AG10803 (cell line): ENCODE results near the gene CGB7.

ENCODE experiments used
- DNase-seq: peaks from one replicate; pipeline ENCODE4 v3.0.0; 2010; ENCODE audit warnings: low read depth
- H3K4me3 ChIP-seq: 2 replicates; pipeline ENCODE4 v1.5.1; 2011; ENCODE audit warnings: mild to moderate bottlenecking, low read length, control low read depth
- TF ChIP-seq, protein P1 (sequence below): conservative IDR thresholded peaks from 2 replicates; pipeline ENCODE4 v1.5.1; 2011; ENCODE audit warnings: mild to moderate bottlenecking, low read length, control low read depth, inconsistent platforms

CGB7 gene

DNA sequence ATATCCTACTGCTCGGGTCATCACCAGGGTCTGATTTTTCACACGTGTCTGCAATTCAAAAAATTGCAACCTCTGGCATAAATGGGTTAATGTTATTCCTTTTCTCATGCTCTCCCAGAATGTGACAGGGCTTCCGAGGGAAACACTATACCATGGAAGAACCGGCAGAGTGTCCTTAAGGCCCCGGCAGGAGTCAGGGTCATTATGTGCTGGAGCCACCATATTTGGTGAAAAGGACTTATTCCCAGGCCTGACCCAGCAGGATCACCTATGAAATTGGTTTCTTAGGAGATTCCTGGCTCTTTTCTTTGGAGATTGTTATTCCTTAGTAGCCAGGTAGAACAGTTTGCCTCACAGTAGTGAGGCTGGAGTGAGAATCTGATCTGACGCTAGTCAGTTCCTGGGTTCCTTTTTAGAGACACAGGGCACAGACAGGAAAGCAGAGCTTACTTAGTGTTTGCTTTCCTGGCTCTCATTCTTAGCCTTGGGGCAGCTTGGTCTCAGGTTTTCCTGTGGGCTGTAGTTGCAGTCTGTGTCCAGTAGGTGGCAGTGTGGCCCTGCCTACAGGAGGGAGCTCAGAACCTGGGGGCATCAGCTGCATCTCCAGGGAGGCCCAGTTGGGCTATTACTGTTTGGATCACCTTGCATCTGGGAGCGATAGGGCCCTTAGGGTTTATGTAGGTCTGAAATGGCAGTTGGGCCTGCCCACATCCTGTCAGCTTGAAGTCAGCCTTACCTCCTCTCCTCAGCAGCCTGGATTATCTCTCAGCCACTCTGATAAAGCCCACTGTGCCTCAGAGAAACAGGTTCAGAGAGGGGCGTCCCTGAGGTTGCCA lies 40.1 kb upstream of the CGB7 start:
- H3K4me3 ChIP-seq, result no peak overlapping the region
- peak; percentile 66 for DNase-seq
- TF ChIP-seq, protein P1, sequence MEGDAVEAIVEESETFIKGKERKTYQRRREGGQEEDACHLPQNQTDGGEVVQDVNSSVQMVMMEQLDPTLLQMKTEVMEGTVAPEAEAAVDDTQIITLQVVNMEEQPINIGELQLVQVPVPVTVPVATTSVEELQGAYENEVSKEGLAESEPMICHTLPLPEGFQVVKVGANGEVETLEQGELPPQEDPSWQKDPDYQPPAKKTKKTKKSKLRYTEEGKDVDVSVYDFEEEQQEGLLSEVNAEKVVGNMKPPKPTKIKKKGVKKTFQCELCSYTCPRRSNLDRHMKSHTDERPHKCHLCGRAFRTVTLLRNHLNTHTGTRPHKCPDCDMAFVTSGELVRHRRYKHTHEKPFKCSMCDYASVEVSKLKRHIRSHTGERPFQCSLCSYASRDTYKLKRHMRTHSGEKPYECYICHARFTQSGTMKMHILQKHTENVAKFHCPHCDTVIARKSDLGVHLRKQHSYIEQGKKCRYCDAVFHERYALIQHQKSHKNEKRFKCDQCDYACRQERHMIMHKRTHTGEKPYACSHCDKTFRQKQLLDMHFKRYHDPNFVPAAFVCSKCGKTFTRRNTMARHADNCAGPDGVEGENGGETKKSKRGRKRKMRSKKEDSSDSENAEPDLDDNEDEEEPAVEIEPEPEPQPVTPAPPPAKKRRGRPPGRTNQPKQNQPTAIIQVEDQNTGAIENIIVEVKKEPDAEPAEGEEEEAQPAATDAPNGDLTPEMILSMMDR, result peak; percentile 100

DNA sequence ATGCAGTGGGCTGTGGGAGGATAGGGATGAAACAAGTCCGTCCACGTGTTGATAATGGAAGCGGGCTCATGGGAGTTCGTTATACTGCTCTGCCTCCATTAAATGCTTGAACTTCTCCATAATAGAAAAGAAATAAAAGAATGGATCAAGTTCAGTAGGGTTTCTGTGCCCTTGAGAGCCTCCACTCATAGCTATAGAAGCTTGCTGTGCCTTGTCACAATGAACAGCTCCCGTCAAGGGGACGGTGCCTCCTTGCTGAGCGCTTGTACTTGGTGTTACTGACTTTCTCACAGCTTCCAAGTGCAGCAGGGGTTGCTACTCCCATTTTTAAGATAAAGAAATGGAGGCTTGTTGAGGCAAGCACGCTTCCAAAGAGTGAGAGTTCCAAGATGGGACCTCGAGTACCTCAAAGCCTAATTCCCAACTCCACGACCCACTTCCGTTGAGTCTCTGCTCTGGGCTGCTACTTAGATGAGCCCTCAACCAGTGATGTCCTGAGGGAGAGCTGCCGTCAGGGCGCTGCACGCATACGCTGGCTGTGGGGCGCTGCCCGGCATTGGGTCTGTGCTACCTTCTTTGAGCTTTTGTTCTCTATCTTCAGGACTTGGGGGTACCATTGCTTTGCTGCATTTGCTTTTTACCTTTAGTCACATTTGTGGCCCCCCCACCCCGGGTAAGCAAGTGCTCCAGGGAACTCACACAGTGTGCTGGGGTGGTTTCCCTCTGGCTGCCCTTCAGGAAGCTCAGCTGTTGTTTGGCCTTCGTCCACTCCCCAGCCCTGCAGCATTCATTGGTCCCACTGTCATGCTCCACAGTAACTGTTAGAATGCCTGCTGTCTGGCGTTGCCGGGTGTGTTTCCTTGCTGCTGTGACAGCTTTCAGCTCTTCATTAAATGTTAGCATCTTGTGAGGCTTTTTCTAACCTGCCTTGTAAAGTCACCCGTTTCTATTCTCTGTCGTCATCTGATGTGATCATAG lies 37.2 kb upstream of the CGB7 start:
- DNase-seq, result peak; percentile 22
- H3K4me3 ChIP-seq, result no peak overlapping the region
- TF ChIP-seq, protein P1, result no peak

DNA sequence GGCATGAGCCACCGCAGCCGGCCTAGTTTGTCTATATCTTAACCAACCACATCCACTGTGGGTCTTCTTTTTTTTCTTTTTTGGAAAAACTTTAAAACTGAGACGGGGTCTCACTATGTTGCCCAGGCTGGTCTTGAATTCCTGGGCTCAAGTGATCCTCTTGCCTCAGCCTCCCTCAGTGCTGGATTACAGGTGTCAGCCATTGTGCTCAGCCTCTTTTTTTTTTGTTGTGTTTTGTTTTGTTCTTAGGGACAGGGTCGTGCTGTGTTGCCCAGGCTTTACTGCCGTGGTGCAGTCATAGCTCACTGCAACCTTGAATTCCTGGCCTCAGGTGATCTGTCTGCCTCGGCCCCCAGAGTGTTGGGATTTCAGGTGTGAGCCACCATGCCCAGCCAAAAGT lies 35.1 kb upstream of the CGB7 start:
- no peak for DNase-seq
- no peak overlapping the region for H3K4me3 ChIP-seq
- TF ChIP-seq, protein P1, result no peak

DNA sequence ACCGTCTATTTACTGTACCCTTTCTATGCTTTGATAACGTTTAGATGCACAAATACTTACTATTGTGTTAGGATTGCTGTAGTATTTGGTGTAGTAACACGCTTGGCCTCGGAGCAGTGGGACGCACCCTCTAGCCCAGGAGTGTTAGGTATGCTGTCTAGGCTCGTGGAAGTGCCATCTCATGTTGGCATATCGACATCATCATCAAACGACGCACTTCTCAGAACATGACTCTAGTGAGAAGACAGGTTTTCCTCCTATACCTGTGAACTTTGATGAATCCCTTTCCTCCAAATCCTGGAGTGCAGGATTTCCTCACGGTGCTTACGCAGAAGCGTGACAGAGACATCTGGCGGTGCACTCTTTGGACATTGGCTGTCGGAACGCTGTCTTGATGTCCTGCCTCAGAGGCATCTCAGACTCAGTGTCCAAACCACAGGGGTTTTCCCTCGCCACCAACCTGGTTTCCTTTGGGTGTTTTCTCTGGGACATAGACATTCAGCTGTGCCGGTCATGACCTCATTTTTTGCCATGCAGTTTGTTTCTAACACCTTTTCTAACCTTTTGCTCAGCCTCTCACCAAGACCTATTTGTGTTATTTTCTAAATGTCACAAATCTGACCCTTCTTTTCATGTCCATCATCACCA lies 34.0 kb upstream of the CGB7 start:
- TF ChIP-seq, protein P1, result no peak
- no peak overlapping the region for H3K4me3 ChIP-seq
- no peak for DNase-seq

DNA sequence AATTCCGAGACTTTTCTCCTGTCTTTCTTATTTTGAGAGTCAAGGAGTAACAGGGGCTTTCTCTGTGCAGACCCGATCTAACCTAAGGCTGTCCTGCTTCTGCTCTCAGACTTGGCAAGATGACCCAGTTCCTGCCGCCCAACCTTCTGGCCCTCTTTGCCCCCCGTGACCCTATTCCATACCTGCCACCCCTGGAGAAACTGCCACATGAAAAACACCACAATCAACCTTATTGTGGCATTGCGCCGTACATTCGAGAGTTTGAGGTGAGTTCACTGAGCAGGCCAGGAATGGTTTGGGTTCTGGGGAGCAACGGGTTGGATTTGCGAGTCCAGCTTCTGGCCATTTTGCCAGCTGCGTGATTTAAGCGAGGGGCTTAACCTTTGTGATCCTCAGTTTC lies 28.7 kb upstream of the CGB7 start:
- TF ChIP-seq, protein P1, result no peak
- no peak for DNase-seq
- H3K4me3 ChIP-seq, result peak overlapping the region; percentile 93

DNA sequence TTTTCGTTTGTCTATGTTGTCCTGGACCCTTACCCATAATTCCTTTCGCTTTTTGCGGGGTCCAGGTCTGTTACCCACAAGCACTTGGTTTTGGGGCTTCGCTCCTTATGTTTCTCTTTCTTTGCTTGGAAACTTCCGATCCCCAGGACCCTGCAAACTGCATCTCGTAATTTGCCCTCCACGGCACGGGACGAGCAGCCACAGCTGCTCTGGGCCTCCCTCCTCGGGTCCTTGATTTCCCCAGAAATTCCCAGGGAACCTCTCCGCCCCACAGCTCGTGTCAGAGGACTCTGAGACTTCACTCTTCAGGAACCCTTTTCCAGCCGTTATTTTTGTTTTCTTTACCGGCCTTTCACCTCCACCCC lies 28.3 kb upstream of the CGB7 start:
- H3K4me3 ChIP-seq, result peak overlapping the region; percentile 93
- TF ChIP-seq, protein P1, result no peak
- no peak for DNase-seq
